HCT116 (cell line): Measurements from ENCODE around the gene PALM2AKAP2. TPM values are rescaled to one million over a fixed set of nuclear protein-coding genes. Genes with fewer than 3 reads are reported as not detected.

ENCODE experiments used
- ATAC-seq: fragments of 200-7000 bp; cut with Tn5 transposase; 2 replicates; pipeline ENCODE4 v1.9.1; 2020; ENCODE audit warnings: mild to moderate bottlenecking, moderate library complexity
- BruUV-seq: library from RNA; stranded (reverse); fragments of 400-500 nt; replicated peaks from 2 replicates; lab custom pipeline; 2021; lab: Mats Ljungman, UMichigan
- CTCF ChIA-PET: fragments of 300-600 bp; sonication (Branson Sonifier 250); formaldehyde crosslinking; loops from one replicate; lab custom pipeline; 2021; ENCODE audit warnings: antibody characterized with exemption; lab: Charles Lee
- POLR2A ChIA-PET: fragments of 300-600, 350-600 bp; sonication (Branson Sonifier 250); formaldehyde crosslinking; loops from one replicate; lab custom pipeline; 2021; ENCODE audit warnings: antibody characterized with exemption; lab: Charles Lee
- RAD21 ChIA-PET, 2 experiments: fragments of 300-600 bp; sonication (Branson Sonifier 250); formaldehyde crosslinking; loops; one replicate each; lab custom pipeline; 2023; ENCODE audit warnings: low total read pairs in 2 of 2; ENCODE audit not compliant: uncharacterized antibody in 2 of 2, unreplicated experiment in 2 of 2, low non-redundant PET in 1 of 2; lab: Charles Lee
- DNase-seq: peaks from one replicate; pipeline ENCODE4 v3.0.0-alpha.2; 2010; ENCODE audit warnings: low read depth, low spot score
- H2AFZ ChIP-seq: fragments of 200-600 bp; shearing (Covaris generic), sonication (generic); 2 replicates; pipeline ENCODE4 v1.6.1; 2017; ENCODE audit warnings: low read depth, mixed run types, mixed read lengths, antibody characterized with exemption, low read length; ENCODE audit not compliant: poor library complexity, severe bottlenecking
- H3K27ac ChIP-seq: 2 replicates; pipeline ENCODE4 v1.5.1; 2012; ENCODE audit warnings: low read depth, low read length
- H3K27me3 ChIP-seq: fragments of 200-600 bp; sonication (generic); 2 replicates; pipeline ENCODE4 v1.6.1; 2016; ENCODE audit warnings: mixed run types, low read length, mixed read lengths; ENCODE audit not compliant: insufficient read depth
- H3K36me3 ChIP-seq, 2 experiments: fragments of 200-500 bp in 1 of 2; fragments of 200-600 bp in 1 of 2; sonication (Bioruptor generic) in 1 of 2; sonication (generic) in 1 of 2; 2 replicates each; pipeline versions ENCODE4 v1.5.1 to v1.6.1; 2014 to 2016; ENCODE audit warnings: low read length in 2 of 2, inconsistent platforms in 1 of 2, mixed read lengths in 1 of 2, mixed run types in 1 of 2; ENCODE audit not compliant: insufficient read depth in 2 of 2, control insufficient read depth in 1 of 2
- H3K4me1 ChIP-seq, 2 experiments: fragments of 200-600 bp in 1 of 2; sonication (generic) in 1 of 2; 2 replicates each; pipeline versions ENCODE4 v1.5.1 to v1.6.1; 2012 to 2017; ENCODE audit warnings: low read length in 2 of 2, inconsistent platforms in 1 of 2, mild to moderate bottlenecking in 1 of 2, mixed read lengths in 1 of 2, mixed run types in 1 of 2, moderate library complexity in 1 of 2; ENCODE audit not compliant: insufficient read depth in 2 of 2, control insufficient read depth in 1 of 2
- H3K4me2 ChIP-seq: fragments of 200-600 bp; sonication (generic); 2 replicates; pipeline ENCODE4 v1.6.1; 2017; ENCODE audit warnings: mixed run types, low read length, mixed read lengths
- H3K4me3 ChIP-seq, 2 experiments: fragments of 200-600 bp in 1 of 2; sonication (generic) in 1 of 2; replicated peaks in 1 of 2; 2 replicates each; pipeline ENCODE4 v1.5.1; 2011 to 2016; ENCODE audit warnings: low read length in 2 of 2, control low read depth in 1 of 2, low read depth in 1 of 2, mild to moderate bottlenecking in 1 of 2, mixed read lengths in 1 of 2, mixed run types in 1 of 2
- H3K79me2 ChIP-seq: fragments of 200-600 bp; sonication (generic); 2 replicates; pipeline ENCODE4 v1.6.1; 2017; ENCODE audit warnings: mild to moderate bottlenecking, mixed run types, low read length, moderate library complexity, mixed read lengths; ENCODE audit not compliant: insufficient read depth
- H3K9ac ChIP-seq: fragments of 200-600 bp; sonication (generic); 2 replicates; pipeline ENCODE4 v1.6.1; 2016; ENCODE audit warnings: low read length, mixed read lengths
- H3K9me2 ChIP-seq: fragments of 200-600 bp; sonication (generic), shearing (Covaris generic); 2 replicates; pipeline ENCODE4 v1.6.1; 2017; ENCODE audit warnings: mixed run types, mild to moderate bottlenecking, moderate library complexity; ENCODE audit not compliant: insufficient read depth
- H3K9me3 ChIP-seq, 2 experiments: fragments of 200-500 bp in 1 of 2; fragments of 200-600 bp in 1 of 2; sonication (Bioruptor generic) in 1 of 2; sonication (generic) in 1 of 2; 2 replicates each; pipeline ENCODE4 v1.6.1; 2014 to 2017; ENCODE audit warnings: low read length in 2 of 2, mixed read lengths in 2 of 2, inconsistent platforms in 1 of 2, low read depth in 1 of 2, mild to moderate bottlenecking in 1 of 2, mixed run types in 1 of 2, moderate library complexity in 1 of 2; ENCODE audit not compliant: control insufficient read depth in 1 of 2, insufficient read depth in 1 of 2
- H4K20me1 ChIP-seq: fragments of 200-600 bp; sonication (generic), shearing (Covaris generic); 2 replicates; pipeline ENCODE4 v1.6.1; 2017; ENCODE audit warnings: mixed run types, mild to moderate bottlenecking, moderate library complexity; ENCODE audit not compliant: insufficient read depth
- CEBPB ChIP-seq: IDR thresholded peaks from 2 replicates; pipeline ENCODE4 v1.6.1; 2012; ENCODE audit warnings: low read depth
- CTCF ChIP-seq, 3 experiments: fragments of 200-600 bp in 1 of 3; sonication (generic) in 1 of 3; IDR thresholded peaks in 2 of 3; conservative IDR thresholded peaks in 1 of 3; 2 replicates each; pipeline ENCODE4 v1.5.1; 2012 to 2017; ENCODE audit warnings: low read depth in 2 of 3, low read length in 2 of 3, antibody characterized with exemption in 1 of 3, borderline replicate concordance in 1 of 3, control low read depth in 1 of 3, mild to moderate bottlenecking in 1 of 3, mixed read lengths in 1 of 3, mixed run types in 1 of 3, moderate library complexity in 1 of 3; ENCODE audit not compliant: insufficient read depth in 1 of 3
- EGR1 ChIP-seq: IDR thresholded peaks from 2 replicates; pipeline ENCODE4 v1.6.1; 2012; ENCODE audit warnings: low read depth
- ELF1 ChIP-seq: IDR thresholded peaks from 2 replicates; pipeline ENCODE4 v1.6.1; 2012; ENCODE audit warnings: low read depth, borderline replicate concordance
- EZH2 ChIP-seq: fragments of 200-600 bp; sonication (generic); IDR thresholded peaks from 2 replicates; pipeline ENCODE4 v1.6.1; 2017; ENCODE audit warnings: antibody characterized with exemption, mixed run types
- EZH2phosphoT487 ChIP-seq: fragments of 200-600 bp; IDR thresholded peaks from 2 replicates; pipeline ENCODE4 v1.6.1; 2018; ENCODE audit warnings: antibody characterized with exemption, borderline replicate concordance
- FOSL1 ChIP-seq: IDR thresholded peaks from 2 replicates; pipeline ENCODE4 v1.6.1; 2012; ENCODE audit warnings: low read depth
- JUND ChIP-seq: IDR thresholded peaks from 2 replicates; pipeline ENCODE4 v1.6.1; 2012
- POLR2A ChIP-seq: IDR thresholded peaks from 2 replicates; pipeline ENCODE4 v1.7.0; 2011; ENCODE audit warnings: borderline replicate concordance; ENCODE audit not compliant: insufficient read depth, insufficient read length; ENCODE audit errors: extremely low read depth
- POLR2AphosphoS5 ChIP-seq: IDR thresholded peaks from 2 replicates; pipeline ENCODE4 v1.6.1; 2011; ENCODE audit warnings: mild to moderate bottlenecking, low read depth, low read length, moderate library complexity
- RAD21 ChIP-seq: IDR thresholded peaks from 2 replicates; pipeline ENCODE4 v1.6.1; 2012; ENCODE audit warnings: low read depth, mild to moderate bottlenecking
- SP1 ChIP-seq: IDR thresholded peaks from 2 replicates; pipeline ENCODE4 v1.6.1; 2012; ENCODE audit warnings: low read depth
- SRF ChIP-seq: IDR thresholded peaks from 2 replicates; pipeline ENCODE4 v1.6.1; 2012; ENCODE audit warnings: low read depth
- YY1 ChIP-seq: IDR thresholded peaks from 2 replicates; pipeline ENCODE4 v1.6.1; 2011; ENCODE audit warnings: low read length, low read depth, moderate library complexity, mild to moderate bottlenecking; ENCODE audit not compliant: insufficient replicate concordance; ENCODE audit errors: extremely low read depth
- intact Hi-C: fragments of 100-400 bp; cut with micrococcal nuclease; formaldehyde crosslinking; loops from 2 replicates; pipeline ENCODE4 v1.10.0; 2022
- total RNA-seq: library from RNA; stranded (reverse); gene quantifications from one replicate; pipeline ENCODE4 v1.2.1, GENCODE V29; 2021; ENCODE audit not compliant: unreplicated experiment
- TF ChIP-seq, protein P1 (sequence below): IDR thresholded peaks from 2 replicates; pipeline ENCODE4 v1.6.1; 2011; ENCODE audit warnings: mild to moderate bottlenecking, low read length, moderate library complexity; ENCODE audit not compliant: insufficient replicate concordance; ENCODE audit errors: extremely low read depth
- TF ChIP-seq, protein P2 (sequence below): IDR thresholded peaks from 2 replicates; pipeline ENCODE4 v1.6.1; 2012; ENCODE audit warnings: low read depth

The PALM2AKAP2 gene
- total RNA-seq, 1 experiment from 2014 or later, result 0.34 TPM

DNA sequence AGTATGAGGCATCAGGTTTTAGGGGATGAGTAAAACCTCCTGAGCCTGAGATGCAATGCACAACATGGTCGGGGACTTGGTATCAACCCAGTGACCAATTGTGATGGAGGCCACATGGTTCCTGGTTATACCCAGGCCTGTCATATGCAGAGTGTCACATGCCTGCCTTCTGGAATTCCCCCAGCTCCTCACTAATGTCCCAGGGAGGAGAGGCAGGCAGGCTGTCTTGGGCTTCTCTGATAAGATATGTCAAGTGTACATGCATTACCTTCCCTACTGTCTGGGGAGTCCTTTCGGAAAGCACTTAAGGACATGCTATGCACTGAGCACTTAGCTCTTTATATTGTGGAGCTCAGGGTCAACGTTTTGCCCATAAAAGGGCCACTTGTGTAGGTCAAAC lies 14.2 kb upstream of the PALM2AKAP2 start (continued):
- TF ChIP-seq ELF1, result no peak
- no peak for TF ChIP-seq EGR1
- TF ChIP-seq EZH2, result no peak
- no peak for TF ChIP-seq POLR2AphosphoS5
- TF ChIP-seq YY1, result no peak

GRCh38 chr9:109766351-109766750 lies 13.6 kb upstream of the PALM2AKAP2 start:
- Histone ChIP-seq H3K36me3 (no peaks in the 10 kb centered on the region), H3K9me2 (no peaks in the 10 kb centered on the region), H3K27me3 (peaks cover 80% of the 10 kb centered on the region), H4K20me1 (no peaks in the 10 kb centered on the region), H2AFZ (no peak overlapping the region), H3K4me1 (no peaks in the 10 kb centered on the region), H3K9me3 (no peaks in the 10 kb centered on the region), H3K9ac (no peak overlapping the region), H3K79me2 (no peaks in the 10 kb centered on the region), H3K4me2 (no peak overlapping the region), H3K4me3 (no peak overlapping the region), H3K27ac (no peak overlapping the region)
- DNase-seq (no peak), ATAC-seq (no peak)
- TF ChIP-seq ELF1 (no peak), SRF (no peak), SP1 (no peak), EZH2 (no peak), POLR2A (no peak), RAD21 (no peak), CTCF (IDR thresholded peaks at IDR 0.05 in 2 of 3, conservative IDR thresholded peaks at IDR 0.05 in 1 of 3; ENCODE audit: borderline replicate concordance in 1 of 3, insufficient read depth in 1 of 3, low read depth in 2 of 3, low read length in 2 of 3) (no peak), JUND (no peak), POLR2AphosphoS5 (no peak), FOSL1 (no peak), EGR1 (no peak), EZH2phosphoT487 (no peak), CEBPB (no peak)
- TF ChIP-seq, protein P1, sequence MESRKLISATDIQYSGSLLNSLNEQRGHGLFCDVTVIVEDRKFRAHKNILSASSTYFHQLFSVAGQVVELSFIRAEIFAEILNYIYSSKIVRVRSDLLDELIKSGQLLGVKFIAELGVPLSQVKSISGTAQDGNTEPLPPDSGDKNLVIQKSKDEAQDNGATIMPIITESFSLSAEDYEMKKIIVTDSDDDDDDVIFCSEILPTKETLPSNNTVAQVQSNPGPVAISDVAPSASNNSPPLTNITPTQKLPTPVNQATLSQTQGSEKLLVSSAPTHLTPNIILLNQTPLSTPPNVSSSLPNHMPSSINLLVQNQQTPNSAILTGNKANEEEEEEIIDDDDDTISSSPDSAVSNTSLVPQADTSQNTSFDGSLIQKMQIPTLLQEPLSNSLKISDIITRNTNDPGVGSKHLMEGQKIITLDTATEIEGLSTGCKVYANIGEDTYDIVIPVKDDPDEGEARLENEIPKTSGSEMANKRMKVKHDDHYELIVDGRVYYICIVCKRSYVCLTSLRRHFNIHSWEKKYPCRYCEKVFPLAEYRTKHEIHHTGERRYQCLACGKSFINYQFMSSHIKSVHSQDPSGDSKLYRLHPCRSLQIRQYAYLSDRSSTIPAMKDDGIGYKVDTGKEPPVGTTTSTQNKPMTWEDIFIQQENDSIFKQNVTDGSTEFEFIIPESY, result no peak
- TF ChIP-seq, protein P2, sequence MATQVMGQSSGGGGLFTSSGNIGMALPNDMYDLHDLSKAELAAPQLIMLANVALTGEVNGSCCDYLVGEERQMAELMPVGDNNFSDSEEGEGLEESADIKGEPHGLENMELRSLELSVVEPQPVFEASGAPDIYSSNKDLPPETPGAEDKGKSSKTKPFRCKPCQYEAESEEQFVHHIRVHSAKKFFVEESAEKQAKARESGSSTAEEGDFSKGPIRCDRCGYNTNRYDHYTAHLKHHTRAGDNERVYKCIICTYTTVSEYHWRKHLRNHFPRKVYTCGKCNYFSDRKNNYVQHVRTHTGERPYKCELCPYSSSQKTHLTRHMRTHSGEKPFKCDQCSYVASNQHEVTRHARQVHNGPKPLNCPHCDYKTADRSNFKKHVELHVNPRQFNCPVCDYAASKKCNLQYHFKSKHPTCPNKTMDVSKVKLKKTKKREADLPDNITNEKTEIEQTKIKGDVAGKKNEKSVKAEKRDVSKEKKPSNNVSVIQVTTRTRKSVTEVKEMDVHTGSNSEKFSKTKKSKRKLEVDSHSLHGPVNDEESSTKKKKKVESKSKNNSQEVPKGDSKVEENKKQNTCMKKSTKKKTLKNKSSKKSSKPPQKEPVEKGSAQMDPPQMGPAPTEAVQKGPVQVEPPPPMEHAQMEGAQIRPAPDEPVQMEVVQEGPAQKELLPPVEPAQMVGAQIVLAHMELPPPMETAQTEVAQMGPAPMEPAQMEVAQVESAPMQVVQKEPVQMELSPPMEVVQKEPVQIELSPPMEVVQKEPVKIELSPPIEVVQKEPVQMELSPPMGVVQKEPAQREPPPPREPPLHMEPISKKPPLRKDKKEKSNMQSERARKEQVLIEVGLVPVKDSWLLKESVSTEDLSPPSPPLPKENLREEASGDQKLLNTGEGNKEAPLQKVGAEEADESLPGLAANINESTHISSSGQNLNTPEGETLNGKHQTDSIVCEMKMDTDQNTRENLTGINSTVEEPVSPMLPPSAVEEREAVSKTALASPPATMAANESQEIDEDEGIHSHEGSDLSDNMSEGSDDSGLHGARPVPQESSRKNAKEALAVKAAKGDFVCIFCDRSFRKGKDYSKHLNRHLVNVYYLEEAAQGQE, result no peak
- intact Hi-C loops, result no loop called here
- ChIA-PET POLR2A (no interaction called here), CTCF (no interaction called here), RAD21 (no interaction called here)
- no TSS peak for BruUV-seq
